Activated gamma-delta T cell (primary cell): ENCODE measurements around the gene SERPINA10.
"Not testable (repeated sequence)": the region's sequence is repeated elsewhere in the genome, so short reads cannot be mapped to it uniquely, and the experiment has no call there.

Experiments used
- DNase-seq: peaks from one replicate; lab custom pipeline; 2025; lab: John Stamatoyannopoulos, UW

The SERPINA10 gene

DNA sequence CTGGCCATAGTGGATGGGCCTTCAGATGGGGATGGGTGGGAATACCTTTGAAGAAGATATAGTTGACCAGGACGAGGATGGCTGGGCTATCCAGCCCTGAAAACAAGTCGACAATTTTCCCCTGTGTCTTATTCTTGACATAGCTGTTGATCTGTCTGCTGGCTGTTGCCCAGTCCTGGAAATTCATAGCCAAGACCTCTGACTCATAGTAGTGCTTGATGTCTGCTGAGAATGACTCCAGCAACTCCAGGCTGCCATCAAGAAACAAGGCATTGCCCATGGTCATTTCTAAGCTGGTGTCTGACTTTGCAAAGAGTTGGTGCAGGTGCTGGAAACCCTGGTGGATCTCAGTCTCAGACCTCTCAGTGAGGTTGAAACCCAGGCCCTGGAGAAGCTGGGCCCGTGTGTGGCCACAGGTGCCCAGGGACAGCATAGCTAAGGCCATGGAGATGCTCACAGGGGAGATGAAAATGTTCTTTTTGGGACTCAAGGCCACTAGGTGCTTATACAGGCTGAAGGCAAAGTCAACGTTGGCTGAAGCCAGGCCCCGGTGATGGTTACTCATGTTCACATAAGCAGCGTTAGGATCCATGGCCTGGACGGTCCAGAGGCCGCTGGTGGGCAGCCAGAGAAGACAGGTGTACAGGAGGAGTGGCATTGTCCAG is 21.1 kb upstream of the SERPINA10 start:
- DNase-seq = no peak

DNA sequence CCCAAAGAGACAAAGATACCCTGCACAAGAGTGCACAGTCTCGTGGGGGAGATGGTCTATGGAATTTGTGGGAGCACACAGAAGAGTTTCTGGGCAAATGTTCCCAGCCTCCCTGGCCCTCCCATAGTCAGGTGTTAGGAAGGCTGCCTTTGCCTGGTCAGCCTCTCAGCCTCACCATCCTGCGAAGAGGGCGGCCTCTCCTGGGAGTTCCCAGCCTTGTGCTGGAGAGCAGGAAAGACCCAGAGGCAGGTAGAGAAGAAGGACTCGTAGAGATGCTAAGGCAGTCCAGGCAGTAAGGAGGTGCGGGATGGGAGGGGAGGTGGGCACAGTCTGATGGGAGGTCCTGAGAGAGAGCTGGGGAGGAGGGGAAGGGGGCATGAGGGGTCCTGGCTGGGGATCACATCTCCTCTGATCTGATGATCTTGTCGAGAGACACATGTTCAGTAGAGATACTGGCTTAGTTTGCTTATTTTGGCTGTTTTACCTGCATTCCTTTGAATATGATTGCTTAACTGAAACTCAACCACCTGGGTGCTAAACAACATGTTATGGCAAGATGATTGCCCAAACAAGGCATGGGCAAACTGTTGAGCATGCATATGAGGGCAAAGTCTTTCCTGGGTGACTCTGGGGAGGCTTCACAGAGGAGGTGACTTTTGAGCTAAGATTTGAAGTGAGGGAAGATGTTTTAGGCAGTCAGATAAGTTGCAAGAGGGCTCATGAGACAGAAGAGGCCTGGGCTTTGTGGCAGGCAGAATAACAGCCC is 19.6 kb upstream of the SERPINA10 start:
- no peak for DNase-seq

GRCh38 chr14:94310248-94310647 is 17.2 kb upstream of the SERPINA10 start:
- DNase-seq = no peak

GRCh38 chr14:94309721-94310120 is 16.7 kb upstream of the SERPINA10 start:
- DNase-seq = no peak

DNA sequence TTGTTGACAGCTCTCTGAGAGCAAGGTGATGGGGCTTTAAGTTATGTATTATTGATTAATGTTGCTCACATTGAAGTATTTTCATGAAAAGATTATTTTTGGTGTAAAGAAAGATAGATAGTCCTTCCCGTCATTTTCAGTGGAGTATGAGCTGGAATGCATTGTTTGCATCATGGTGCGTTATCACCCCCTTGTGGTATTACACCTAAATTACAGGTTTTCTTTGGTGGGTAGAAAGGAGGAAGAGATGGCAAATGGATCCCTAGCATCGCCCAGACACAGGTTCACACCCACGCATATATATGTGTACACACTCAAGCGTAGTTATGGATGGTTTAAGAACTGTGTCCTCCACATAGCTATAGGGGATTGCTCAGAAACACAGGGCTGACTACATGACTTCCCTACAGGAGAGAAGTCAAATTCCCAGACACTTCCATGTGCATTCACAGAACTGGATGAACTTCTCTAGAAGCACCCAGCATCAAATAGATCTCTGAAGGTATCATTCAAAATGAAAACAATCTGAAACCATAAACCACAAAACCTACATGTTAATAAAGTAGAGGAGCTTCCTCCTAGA is 14.4 kb upstream of the SERPINA10 start:
- DNase-seq = no peak

DNA sequence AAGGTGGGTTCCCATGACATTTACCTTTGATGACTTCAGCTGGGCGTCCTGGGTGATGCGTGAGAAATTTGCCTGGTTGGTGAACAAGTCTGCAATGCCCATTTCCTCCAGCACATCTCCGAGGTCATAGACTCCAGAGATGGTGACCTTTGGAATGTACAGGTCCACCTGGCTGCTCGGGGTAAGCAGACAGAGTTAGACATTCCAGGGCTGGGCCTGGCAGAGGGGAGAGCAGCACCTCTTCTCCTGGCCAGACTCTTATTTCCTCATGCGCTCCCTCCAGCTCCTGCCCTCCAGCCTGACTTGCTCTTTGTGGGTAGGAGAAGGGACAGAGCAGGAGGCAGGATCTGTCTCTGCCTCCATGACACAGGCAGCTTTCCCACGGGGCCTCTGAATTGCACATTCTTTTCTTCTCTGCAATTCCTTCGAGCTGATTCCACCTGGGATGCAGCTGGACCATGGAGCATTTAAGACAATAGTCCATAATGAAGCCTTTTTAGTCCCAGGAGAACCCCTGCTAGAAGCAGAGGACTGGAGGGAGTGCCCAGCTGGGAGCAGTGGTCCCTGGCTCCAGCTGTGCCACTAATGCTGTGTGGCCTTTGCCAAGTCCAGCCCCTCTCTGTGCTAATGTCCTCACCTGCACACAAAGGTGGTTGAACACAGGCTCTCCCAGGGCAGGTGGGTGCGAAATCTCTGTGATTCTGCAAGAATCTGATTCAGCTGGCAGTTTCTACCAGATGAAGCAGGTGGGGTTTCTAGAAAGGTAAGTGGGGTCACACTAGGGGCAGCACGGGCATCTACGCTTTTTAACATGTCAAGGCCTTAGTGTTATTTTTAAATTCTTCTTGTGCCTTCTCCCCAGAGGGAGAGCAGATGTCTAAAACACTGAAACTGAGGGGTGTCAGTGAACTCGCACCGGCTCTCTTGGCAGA is 13.2 kb upstream of the SERPINA10 start:
- no peak for DNase-seq

- DNase-seq = no peak
Observed at GRCh38 chr14:94305620-94306019, 12.6 kb upstream of the SERPINA10 start.

DNA sequence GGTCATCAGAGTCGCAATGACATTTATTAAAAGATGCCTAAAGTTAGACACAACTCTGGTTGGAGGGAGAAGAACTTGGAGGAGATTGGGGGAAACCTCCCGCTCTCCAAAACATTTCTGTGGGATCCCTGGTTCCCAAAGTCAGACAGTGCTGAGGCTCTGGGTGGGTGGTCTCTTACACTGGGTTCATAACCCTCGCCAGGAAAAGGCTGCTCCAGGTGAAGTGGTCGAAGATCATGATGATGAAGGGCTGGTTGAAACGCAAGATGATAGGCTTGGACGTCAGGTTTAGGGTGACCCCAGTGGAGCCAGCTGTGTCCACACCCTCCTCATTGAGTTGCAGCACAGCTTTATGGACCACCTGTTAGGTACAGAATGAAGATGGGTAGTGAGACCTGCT is 11.2 kb upstream of the SERPINA10 start:
- DNase-seq = no peak

DNA sequence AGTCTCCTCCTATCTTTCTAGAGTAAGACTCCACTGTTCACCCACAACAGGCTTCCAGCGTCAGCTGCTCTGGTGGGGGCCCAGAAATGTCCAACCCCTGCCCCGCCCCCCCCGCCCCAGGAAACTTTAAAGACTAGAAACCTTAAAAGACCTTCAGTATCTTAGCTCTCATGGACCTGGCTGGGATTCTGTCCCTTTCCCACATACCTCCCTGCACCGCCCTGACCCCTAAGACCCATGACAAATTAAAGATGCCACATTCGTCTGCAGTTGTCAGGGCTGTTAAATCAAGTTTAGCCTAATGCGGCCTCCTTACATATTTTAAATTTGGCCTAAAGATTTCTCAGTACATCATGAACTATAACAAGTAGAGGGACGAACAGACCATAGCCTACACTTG is 10.0 kb upstream of the SERPINA10 start:
- no peak for DNase-seq

DNA sequence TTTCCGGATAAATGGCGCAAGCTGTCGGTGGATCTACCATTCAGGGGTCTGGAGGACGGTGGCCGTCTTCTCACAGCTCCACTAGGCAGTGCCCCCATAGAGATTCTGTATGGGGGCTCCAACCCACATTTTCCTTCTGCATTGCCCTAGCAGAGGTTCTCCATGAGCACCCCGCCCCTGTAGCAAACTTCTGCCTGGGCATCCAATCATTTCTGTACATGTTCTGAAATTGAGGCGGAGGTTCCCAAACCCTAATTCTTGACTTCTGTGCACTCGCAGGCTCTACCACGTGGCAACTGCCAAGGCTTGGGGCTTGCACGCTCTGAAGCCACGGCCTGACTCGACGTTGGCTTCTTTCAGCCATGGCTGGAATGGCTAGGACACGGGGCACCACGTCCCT is 5.1 kb upstream of the SERPINA10 start:
- DNase-seq = no peak

DNA sequence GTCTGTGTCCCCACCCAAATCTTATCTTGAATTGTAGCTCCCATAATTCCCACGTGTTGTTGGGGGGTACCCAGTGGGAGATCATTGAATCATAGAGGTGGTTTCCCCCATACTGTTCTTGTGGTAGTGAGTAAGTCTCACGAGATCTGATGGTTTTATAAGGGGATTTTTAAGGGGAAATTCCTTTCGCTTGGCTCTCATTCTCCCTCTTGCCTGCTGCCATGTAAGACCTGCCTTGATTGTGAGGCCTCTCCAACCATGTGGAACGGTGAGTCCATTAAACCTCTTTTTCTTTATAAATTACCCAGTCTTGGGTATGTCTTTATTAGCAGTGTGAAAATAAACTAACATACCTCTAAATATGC is 3.1 kb upstream of the SERPINA10 start:
- DNase-seq = not testable (repeated sequence)

DNA sequence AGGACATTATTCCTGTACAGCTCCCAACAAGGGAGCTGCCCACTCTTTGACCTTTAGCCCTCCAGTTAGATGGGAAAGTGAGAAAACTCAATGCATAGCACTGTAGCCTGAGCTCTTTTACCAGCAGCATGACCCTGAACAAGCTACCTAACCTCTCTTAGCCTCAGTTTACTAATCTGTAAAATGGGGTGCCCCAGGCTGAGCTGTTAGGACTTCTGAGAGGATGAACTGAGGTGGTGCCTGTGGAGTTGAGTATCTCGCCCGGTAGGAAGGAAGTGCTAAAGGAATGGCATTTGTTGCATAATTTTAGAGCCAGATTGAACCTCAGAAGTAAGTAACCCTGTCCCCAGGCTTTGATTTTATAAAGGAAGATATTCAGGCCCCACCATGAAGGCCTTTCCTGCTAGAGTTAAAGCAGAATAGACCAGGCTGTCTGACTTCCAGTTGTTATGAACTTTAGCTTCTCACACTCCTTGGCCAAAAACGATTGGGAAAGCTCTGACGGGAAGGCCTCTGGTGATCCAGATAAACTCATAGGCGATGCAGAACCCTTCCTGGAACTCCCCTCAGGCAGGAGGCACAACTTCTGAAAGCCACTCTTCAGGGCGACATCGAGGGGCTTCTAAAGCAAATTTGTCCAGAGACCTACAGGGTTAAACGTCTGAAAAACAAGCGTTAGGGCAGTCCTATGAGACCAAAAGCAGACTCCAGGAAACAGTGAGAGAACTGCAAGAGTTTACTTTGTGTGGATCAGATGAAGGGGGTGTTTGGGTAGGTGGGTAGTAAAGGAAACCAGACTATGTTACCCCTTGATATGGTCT is 2.5 kb upstream of the SERPINA10 start:
- DNase-seq = no peak

DNA sequence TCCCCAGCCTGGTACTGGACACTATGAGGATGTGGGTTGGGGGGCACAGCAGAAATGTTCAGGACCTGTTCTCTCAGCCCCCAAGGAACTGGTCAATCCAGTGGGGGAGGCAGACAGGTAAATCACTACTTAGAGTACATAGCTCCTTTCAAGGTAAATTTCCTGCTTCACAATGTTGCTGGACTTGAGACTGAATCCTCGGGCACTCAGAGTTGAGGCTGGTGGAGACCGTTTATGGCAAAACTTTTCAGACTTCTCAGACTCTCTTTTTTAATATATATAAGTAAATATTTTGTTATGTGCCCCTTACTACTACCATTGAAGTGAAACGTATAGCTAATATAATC is 483 bp upstream of the SERPINA10 start:
- no peak for DNase-seq

DNA sequence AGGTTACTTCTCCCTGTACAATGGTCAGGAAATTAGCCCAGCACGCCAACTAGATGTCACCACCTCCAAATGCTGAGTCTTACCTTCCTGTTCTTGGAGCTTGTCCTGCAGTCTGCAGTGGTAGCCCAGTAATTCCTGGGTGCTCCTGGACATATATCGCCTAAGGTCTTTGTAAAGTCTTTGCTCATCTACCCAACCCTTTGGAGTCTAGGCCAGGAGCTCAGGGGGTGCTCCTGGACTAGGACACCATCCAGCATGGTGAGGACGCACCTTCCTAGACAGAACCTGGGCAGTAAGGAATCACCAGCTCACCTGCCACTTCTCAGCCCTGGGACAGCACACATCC is 569 bp downstream of the SERPINA10 start:
- DNase-seq = no peak

- no peak for DNase-seq
Observed at GRCh38 chr14:94291906-94292525, 1.1 kb downstream of the SERPINA10 start.

GRCh38 chr14:94291159-94291905 is 1.7 kb downstream of the SERPINA10 start:
- DNase-seq = no peak

- DNase-seq = no peak
Observed at GRCh38 chr14:94290197-94290596, 2.9 kb downstream of the SERPINA10 start.

DNA sequence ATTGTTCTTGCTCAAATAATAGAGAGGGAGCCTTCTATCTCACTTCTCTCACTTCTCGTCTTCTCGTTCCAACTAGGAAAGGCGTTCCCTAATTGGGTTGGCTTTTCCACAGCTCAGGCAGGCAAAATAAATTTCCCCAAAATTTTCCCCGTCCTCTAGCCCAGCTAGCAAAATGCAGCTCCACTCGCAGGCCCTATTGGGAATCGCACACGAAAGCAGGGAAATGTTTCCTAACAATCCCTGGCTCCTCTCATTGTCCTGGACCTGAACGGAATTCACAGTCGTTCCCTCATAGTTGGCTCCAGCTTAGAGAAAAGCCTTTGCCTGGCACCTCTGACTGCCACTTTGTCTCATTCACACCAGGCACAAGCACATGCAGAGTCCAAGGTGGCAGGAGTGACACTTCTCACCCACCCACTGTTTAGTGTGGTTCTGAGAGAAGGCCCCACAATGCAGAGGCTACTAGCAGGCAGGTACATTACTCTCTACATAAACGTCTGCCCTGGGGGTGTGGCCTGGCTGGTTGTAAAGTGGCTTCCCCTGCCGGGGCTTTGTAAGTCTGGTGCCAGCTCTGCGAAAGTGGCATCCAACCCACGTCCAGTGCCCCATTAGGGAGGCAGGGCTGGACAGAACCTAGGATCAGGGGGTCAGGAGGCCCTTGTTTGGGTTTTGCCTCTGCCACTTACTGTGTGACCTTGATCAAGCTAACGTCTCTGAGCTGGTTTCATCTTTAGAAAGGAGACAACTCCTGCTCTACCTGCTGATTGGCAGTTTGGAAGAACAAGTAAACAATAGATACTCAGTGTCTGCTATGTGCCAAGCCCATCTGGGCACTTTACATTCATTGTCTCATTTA is 4.2 kb downstream of the SERPINA10 start:
- no peak for DNase-seq

GRCh38 chr14:94285158-94285557 is 7.9 kb downstream of the SERPINA10 start:
- no peak for DNase-seq
